Right lobe of liver (tissue), 4 donors: ENCODE results near the gene LHFPL6.

Source experiments
- CTCF ChIP-seq, 4 donors: fragments of 200-600 bp in 3 of 4; fragments of 450-650 bp in 1 of 4; IDR thresholded peaks; one replicate each; pipeline versions ENCODE4 v1.5.1 to v1.8.0; 2016 to 2022; ENCODE audit warnings: antibody characterized with exemption in 4 of 4, mild to moderate bottlenecking in 2 of 4
- POLR2A ChIP-seq: fragments of 450-650 bp; IDR thresholded peaks from one replicate; pipeline ENCODE4 v1.6.1; 2017; ENCODE audit warnings: antibody characterized with exemption, mild to moderate bottlenecking
- donor health status: DM: no; HTN: no; CAD: no.
- donor health status: DM: no; HTN: no; CAD: no.
- donor health status: DM: no; HTN: yes; CAD: no.

GRCh38 chr13:39405596-39406205 is 197.3 kb downstream of the LHFPL6 start:
- TF ChIP-seq POLR2A (no peak), CTCF (IDR thresholded peaks at IDR 0.05) (no peak)
